K562 (cell line): ENCODE measurements around the gene MOAP1. TPM values are rescaled to one million over a fixed set of nuclear protein-coding genes. Genes with fewer than 3 reads are reported as not detected.

Experiments
- BHLHE40 ChIP-seq: IDR thresholded peaks from 2 replicates; pipeline ENCODE4 v1.6.1; 2011; ENCODE audit warnings: low read length, improper control_type of control experiment
- CTBP1 ChIP-seq: fragments of 450-650 bp; IDR thresholded peaks from 2 replicates; pipeline ENCODE4 v1.6.1; 2016; ENCODE audit warnings: borderline replicate concordance
- EGR1 ChIP-seq: fragments of 450-650 bp; conservative IDR thresholded peaks from 2 replicates; pipeline ENCODE4 v1.6.1; 2017; ENCODE audit warnings: mild to moderate bottlenecking
- ETV1 ChIP-seq: fragments of 450-650 bp; conservative IDR thresholded peaks from 2 replicates; pipeline ENCODE4 v1.6.1; 2016; ENCODE audit warnings: missing genetic modification characterization, control low read depth, low read depth, missing compliant biosample characterization
- HDAC3 ChIP-seq: fragments of 450-650 bp; IDR thresholded peaks from 2 replicates; pipeline ENCODE4 v1.6.1; 2018; ENCODE audit warnings: borderline replicate concordance, mild to moderate bottlenecking, moderate library complexity; ENCODE audit not compliant: partially characterized antibody
- HNRNPL ChIP-seq: fragments of 200-400 bp; formaldehyde crosslinking; IDR thresholded peaks from 2 replicates; pipeline ENCODE4 v1.6.1; 2017; ENCODE audit warnings: low read depth, mild to moderate bottlenecking, low read length
- MTA3 ChIP-seq: fragments of 450-650 bp; formaldehyde crosslinking; IDR thresholded peaks from 2 replicates; pipeline ENCODE4 v1.6.1; 2017; ENCODE audit warnings: mild to moderate bottlenecking, borderline replicate concordance
- MXI1 ChIP-seq: IDR thresholded peaks from 2 replicates; pipeline ENCODE4 v1.6.1; 2011; ENCODE audit warnings: low read depth, mild to moderate bottlenecking, improper control_type of control experiment, low read length
- NR2C1 ChIP-seq, 2 experiments: fragments of 450-650 bp; IDR thresholded peaks; 2 replicates each; pipeline ENCODE4 v1.6.1; 2017; ENCODE audit warnings: mild to moderate bottlenecking in 2 of 2, antibody characterized with exemption in 1 of 2, inconsistent platforms in 1 of 2, missing compliant biosample characterization in 1 of 2, missing genetic modification characterization in 1 of 2
- POLR2B ChIP-seq: fragments of 450-650 bp; IDR thresholded peaks from 2 replicates; pipeline ENCODE4 v1.6.1; 2018; ENCODE audit warnings: low read depth; ENCODE audit not compliant: partially characterized antibody
- RBFOX2 ChIP-seq: fragments of 200-400 bp; formaldehyde crosslinking; IDR thresholded peaks from 2 replicates; pipeline ENCODE4 v1.6.1; 2017; ENCODE audit warnings: low read depth, mild to moderate bottlenecking, low read length, moderate library complexity
- SMAD4 ChIP-seq: fragments of 250-450 bp; sonication (Bioruptor Pico); conservative IDR thresholded peaks from 2 replicates; pipeline ENCODE4 v1.8.0; 2021; ENCODE audit warnings: inconsistent platforms, mild to moderate bottlenecking, moderate library complexity
- ZNF143 ChIP-seq: sonication (generic); formaldehyde crosslinking; IDR thresholded peaks from 2 replicates; pipeline ENCODE4 v1.9.0; 2022; ENCODE audit warnings: mild to moderate bottlenecking, missing genetic modification reagents
- ZNF212 ChIP-seq: fragments of 450-650 bp; formaldehyde crosslinking; IDR thresholded peaks from 2 replicates; pipeline ENCODE4 v1.4.0; 2020; ENCODE audit warnings: mild to moderate bottlenecking
- polyA plus RNA-seq, 8 experiments: library from polyadenylated mRNA; depleted of rRNA in 4 of 8; stranded (reverse) in 5 of 8; unstranded in 3 of 8; fragments of >200 nt; fragmentation: Nextera tagmentation in 2 of 8; fragmentation: Illumina TruSeq in 1 of 8; extraction: Ambion mirVana in 2 of 8; extraction: Trizol in 1 of 8; gene quantifications; 2 replicates each; pipeline versions ENCODE4 v1.2.1 to v1.2.3, GENCODE V29; 2011 to 2014; ENCODE audit warnings: inconsistent platforms in 1 of 8, missing spikeins in 1 of 8
- total RNA-seq, 7 experiments: library from RNA; depleted of rRNA in 6 of 7; stranded (reverse); fragments of >200 nt in 6 of 7; fragmentation: Illumina TruSeq in 2 of 7; extraction: Trizol in 2 of 7; gene quantifications; 2 replicates each; pipeline versions ENCODE4 v1.2.1 to v1.2.3, GENCODE V29; 2011 to 2021; ENCODE audit warnings: low replicate concordance in 1 of 7
- TF ChIP-seq, protein P1 (sequence below): fragments of 200-400 bp; formaldehyde crosslinking; IDR thresholded peaks from 2 replicates; pipeline ENCODE4 v1.6.1; 2017; ENCODE audit warnings: mild to moderate bottlenecking, low read depth, low read length, moderate library complexity
- TF ChIP-seq, protein P2 (sequence below): fragments of 250-450 bp; sonication (Bioruptor Pico); IDR thresholded peaks from 2 replicates; pipeline ENCODE4 v1.5.0; 2020; ENCODE audit warnings: mild to moderate bottlenecking, borderline replicate concordance

The MOAP1 gene
- total and polyA plus RNA-seq, 9 of the 15 experiments (the other 6 are each of a cell fraction or from before 2014, with no cell fraction given) = 1.5 to 14.4 (median 6.0) TPM

DNA sequence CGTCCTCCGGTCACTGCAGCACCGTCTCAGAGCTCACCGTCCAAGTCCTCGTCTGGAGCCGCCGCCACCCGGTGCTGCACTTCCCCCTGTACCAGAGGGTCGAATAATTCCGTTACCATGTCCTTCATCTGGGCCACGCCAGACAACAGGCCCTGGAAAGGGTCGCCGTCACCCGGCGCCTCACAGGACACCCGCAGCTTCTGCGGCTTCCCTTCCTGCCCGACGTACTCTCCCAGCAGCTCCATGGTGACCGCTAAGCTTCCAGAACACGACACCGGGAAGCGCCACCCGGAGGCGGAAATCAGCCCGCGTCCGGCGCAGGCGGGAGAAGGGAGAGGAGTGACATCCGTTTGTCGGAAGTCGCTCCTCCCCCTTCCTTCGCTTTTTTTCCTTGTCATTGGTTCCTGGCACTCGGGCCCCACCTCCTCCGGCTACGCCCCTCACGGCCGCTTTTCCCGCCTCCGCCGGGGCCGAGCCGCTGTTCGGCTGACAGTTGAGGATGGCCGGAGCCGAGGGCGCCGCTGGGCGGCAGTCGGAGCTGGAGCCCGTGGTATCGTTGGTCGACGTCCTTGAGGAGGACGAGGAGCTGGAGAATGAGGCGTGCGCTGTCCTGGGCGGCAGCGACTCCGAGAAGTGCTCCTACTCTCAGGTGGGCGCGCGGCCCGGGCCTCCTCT is 22.2 kb upstream of the MOAP1 start, which contains the start of the genes GON7 and UBR7 (continued):
- TF ChIP-seq, protein P1, sequence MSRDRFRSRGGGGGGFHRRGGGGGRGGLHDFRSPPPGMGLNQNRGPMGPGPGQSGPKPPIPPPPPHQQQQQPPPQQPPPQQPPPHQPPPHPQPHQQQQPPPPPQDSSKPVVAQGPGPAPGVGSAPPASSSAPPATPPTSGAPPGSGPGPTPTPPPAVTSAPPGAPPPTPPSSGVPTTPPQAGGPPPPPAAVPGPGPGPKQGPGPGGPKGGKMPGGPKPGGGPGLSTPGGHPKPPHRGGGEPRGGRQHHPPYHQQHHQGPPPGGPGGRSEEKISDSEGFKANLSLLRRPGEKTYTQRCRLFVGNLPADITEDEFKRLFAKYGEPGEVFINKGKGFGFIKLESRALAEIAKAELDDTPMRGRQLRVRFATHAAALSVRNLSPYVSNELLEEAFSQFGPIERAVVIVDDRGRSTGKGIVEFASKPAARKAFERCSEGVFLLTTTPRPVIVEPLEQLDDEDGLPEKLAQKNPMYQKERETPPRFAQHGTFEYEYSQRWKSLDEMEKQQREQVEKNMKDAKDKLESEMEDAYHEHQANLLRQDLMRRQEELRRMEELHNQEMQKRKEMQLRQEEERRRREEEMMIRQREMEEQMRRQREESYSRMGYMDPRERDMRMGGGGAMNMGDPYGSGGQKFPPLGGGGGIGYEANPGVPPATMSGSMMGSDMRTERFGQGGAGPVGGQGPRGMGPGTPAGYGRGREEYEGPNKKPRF = no peak
- no peak for TF ChIP-seq HDAC3
- TF ChIP-seq POLR2B = peak; percentile 62
- no peak for TF ChIP-seq ZNF212 (CRISPR knock-in tag)
- TF ChIP-seq MTA3 = no peak; the same call in 1 of the 2 replicates
- peak; percentile 53; the same call in 1 of the 2 replicates for TF ChIP-seq CTBP1
- peak; percentile 66 for TF ChIP-seq ETV1 (tag)
- TF ChIP-seq BHLHE40 = 0 out of 2 replicates have a peak, but pooled peaks have one; percentile 13
- TF ChIP-seq EGR1 = 0 out of 2 replicates have a peak, but pooled peaks have one; percentile 27
- TF ChIP-seq NR2C1 (IDR thresholded peaks at IDR 0.05) = peak; percentile 58; the same call in 1 of the 2 replicates
- peak; percentile 79 for TF ChIP-seq NR2C1 (tag; IDR thresholded peaks at IDR 0.05)
- peak; percentile 51; the same call in 1 of the 2 replicates for TF ChIP-seq MXI1
- TF ChIP-seq, protein P2, sequence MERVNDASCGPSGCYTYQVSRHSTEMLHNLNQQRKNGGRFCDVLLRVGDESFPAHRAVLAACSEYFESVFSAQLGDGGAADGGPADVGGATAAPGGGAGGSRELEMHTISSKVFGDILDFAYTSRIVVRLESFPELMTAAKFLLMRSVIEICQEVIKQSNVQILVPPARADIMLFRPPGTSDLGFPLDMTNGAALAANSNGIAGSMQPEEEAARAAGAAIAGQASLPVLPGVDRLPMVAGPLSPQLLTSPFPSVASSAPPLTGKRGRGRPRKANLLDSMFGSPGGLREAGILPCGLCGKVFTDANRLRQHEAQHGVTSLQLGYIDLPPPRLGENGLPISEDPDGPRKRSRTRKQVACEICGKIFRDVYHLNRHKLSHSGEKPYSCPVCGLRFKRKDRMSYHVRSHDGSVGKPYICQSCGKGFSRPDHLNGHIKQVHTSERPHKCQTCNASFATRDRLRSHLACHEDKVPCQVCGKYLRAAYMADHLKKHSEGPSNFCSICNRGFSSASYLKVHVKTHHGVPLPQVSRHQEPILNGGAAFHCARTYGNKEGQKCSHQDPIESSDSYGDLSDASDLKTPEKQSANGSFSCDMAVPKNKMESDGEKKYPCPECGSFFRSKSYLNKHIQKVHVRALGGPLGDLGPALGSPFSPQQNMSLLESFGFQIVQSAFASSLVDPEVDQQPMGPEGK (CRISPR knock-in tag) = no peak
- 0 out of 2 replicates have a peak, but pooled peaks have one; percentile 32 for TF ChIP-seq HNRNPL
- peak; percentile 95 for TF ChIP-seq RBFOX2
- TF ChIP-seq ZNF143 = no peak
- TF ChIP-seq SMAD4 = 0 out of 2 replicates have a peak, but pooled peaks have one; percentile 19
